ENCODE results near the gene SPATC1L.
A peak's percentile ranks its signal among the peaks of the same experiment; 100 is the strongest.

SPATC1L gene

DNA sequence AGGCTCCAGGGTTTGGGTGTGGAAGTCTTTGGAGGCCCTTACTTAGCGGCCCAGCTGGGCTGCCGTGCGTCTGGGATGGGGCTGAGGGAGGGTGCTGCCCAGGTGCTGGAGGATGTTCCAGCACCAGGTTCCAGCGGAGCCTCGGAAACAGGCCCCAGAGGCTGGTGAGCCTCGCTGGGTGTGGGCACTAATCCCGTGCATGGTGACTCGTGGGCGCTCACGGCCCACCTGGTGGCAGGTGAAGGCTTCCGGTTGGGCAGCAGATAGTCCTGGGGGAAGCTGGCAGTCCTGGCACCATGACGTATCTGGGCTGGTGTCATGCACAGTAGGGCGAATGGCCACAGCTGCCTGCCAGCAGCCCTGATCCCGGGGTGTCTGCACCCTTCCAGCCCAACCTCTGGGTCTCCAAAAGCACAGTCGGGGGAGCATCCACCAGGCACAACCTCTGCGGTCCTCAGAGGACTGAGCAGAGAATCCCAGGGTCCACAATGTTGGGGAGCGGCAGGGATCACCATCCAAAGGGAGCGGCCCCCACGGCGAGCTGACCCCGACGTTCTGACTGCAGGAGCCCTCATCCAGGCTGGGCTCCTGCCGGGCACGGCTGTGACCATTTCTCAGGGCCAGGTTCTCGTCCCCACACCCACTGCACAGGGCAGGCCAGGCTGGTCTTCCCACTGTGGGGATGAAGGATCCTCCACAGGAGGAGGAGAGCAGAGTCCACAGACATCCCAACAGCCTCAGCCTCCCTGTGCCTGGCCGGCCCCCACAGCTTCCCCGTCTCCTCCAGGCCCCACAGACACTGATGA is 54.2 kb downstream of the SPATC1L start:
- DNase-seq: no peak

DNA sequence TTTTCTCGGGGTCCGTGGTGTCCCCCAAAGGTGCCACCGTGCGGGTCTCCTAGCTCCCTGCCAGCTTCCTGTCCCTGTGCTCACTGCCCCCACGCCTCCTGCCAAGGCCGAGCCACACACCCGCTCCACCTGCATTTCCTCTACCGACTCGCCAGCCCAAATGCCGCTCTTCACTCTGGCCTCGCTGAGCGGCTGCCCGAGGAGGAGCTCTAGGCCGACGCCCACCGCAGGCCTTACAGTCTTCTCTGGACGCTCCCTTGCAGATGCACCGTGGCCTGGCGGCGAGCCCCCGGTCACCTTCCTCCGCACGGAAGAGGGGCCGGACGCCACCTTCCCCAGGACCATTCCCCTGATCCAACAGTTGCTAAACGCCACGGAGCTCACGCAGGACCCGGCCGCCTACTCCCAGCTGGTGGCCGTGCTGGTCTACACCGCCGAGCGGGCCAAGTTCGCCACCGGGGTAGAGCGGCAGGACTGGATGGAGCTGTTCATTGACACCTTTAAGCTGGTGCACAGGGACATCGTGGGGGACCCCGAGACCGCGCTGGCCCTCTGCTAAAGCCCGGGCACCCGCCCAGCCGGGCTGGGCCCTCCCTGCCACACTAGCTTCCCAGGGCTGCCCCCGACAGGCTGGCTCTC is 55.2 kb downstream of the SPATC1L start:
- no peak for DNase-seq

DNA sequence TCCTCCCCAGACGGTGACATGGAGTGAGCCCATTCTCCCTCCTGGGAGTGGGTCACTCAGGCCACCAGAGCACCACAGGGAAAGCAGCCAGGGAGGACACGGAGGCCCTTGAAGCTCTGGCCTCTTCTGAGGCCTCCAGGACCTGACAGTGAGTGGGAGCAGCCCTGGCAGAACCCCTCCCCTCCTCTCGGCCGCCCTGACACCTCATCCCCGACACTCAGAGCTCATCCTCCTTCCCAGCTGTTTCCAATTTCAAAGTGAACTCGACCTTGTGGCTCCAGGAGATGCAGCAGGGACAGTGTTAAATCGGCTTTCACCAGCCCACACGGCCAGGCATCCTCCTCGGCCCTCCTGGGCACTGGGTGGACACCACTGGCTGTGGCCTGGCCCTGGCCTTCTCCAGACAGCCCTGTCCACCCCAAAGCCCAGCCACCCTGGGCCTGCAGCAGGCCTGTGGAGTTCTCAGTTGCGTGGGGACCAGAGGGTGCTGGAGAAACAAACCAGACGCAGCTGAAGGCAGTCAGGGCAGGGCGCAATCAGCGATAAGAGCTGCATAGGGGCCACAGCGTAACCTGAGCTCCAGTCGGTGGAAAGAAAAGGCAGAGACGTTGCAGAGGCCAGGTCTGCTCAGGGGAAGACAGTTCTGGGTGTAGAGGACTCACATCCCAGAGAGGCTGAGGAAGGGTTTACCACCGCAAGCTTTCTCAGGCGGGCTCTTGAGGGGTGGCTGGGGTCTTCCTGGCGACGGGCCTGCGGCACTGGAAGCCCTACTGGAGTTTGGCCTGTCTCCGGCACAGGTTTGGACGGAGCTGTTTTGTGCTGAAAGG is 55.9 kb downstream of the SPATC1L start:
- no peak for DNase-seq

DNA sequence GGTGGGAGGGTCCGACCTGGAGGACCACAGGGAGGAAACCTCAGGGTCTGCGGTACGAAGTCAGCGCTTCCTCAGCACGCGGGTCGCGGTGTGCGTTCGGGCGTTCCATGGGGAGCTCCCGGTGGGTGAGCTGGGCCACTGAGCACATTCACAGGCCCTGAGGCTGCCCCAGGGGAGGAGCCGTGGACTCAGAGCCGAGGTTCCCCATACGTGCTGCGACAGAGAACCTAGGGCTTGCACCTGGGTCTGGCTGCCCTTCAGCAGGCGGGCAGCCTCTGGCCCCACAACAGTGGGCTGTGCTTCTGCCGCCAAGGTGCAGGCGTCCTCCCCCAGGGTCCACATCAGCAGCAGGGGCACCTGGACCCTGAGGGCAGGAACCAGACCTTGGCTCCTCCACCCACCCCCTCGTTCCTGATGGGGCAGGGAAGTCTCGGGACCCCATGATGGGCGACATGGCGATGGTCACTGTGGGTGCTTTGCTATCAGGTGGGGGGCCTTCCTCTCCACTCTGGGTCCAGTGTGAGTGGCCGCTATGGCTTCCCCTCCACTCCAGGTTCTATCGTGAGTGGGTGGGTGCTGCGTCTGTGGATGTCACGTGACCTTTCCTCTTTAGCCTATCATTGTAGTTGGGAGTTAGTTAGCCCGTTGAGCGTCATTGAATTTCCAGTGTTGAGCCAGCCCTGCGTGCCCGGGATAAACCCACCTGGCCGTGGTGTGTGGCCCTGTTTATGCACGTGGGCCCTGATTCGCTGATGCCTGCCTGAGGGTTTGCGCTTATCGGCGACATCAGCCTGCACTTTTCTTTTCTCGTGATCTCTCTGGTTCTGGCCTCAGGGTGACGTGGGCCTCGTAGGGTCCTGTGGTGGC is 56.8 kb downstream of the SPATC1L start:
- no peak for DNase-seq

DNA sequence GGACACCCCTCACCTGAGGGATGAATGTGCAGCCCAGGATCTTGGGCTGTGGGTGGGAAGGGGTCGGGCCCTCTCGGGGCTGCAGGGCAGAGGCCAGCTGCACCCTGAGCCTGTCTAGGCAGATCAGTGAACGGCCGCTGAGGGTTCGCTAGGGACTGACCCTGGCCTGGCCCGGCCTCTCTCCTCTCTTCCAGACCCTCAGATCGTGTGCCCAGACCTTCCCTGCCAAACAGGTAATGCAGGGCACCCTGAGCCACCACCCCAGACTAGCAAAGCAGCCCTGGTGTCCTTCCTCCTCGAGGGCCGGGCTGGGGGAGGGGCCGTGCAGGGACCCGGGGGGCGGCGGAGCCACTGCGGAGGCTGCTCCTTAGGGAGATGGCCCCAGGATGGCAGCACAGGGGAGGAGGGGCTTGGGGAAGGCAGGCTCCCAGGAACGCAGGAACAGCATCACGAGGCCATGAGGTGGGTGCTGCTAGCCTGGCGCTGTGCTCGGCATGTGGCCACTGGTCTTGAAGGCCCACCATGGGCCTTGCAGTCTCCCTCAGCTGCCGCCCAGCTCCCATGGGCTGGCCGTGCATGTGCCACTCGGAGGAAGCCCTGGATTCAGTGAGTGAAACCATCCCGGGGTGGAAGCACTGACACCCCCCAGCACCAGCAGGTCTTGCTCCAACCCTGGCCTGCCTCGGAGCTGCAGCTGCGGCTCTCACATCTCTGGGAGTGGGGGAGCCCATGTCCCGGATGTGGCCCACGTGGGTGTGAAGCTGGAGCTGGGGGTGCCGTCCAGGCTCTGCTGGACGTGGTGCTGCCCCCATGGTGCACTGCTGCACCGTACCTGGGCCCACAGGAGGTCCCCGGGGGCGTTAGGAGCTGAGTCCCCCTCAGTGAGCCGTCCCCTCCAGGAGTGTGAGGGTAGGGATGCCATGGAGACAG is 57.7 kb downstream of the SPATC1L start:
- DNase-seq: no peak

DNA sequence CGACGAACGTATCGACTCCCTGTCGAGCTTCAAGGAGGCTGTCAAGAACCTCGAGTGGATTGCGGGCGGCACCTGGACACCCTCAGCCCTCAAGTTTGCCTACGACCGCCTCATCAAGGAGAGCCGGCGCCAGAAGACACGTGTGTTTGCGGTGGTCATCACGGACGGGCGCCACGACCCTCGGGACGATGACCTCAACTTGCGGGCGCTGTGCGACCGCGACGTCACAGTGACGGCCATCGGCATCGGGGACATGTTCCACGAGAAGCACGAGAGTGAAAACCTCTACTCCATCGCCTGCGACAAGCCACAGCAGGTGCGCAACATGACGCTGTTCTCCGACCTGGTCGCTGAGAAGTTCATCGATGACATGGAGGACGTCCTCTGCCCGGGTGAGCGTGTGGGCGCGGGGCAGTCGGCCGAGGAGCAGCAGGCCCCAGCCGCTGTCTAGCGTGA is 58.4 kb downstream of the SPATC1L start:
- no peak for DNase-seq

DNA sequence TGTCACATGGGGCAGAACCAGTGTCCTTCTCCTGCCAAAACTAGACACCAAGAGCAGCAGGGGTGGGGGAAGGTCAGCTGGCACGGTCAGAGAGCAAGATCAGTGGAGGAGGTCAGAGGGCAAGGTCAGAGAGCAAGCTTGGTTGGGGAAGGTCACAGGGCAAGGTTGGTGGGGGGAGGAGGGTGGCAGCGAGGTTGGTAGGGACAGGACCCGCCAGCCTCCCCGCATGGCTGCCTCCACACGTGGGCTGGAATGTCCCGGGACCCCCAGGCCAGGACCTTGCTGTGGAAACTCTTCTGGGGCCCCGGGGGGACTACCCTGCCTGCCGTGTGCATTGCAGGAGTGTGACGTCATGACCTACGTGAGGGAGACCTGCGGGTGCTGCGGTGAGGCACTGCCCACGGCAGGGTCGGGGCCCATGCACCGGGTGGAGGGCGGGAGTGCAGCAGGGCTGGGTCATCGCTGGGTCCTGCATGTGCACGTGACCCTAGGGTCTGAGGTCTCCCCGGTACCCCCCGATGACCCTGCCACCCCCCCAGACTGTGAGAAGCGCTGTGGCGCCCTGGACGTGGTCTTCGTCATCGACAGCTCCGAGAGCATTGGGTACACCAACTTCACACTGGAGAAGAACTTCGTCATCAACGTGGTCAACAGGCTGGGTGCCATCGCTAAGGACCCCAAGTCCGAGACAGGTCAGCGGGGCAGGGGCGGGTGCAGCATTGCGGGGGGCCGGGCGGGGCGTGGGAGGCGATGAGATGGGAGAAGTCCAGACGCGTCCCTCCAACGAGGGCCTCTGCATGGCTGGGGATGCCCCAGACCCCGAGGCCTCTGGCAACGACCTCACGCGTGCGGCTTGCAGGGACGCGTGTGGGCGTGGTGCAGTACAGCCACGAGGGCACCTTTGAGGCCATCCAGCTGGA is 59.1 kb downstream of the SPATC1L start:
- no peak for DNase-seq

DNA sequence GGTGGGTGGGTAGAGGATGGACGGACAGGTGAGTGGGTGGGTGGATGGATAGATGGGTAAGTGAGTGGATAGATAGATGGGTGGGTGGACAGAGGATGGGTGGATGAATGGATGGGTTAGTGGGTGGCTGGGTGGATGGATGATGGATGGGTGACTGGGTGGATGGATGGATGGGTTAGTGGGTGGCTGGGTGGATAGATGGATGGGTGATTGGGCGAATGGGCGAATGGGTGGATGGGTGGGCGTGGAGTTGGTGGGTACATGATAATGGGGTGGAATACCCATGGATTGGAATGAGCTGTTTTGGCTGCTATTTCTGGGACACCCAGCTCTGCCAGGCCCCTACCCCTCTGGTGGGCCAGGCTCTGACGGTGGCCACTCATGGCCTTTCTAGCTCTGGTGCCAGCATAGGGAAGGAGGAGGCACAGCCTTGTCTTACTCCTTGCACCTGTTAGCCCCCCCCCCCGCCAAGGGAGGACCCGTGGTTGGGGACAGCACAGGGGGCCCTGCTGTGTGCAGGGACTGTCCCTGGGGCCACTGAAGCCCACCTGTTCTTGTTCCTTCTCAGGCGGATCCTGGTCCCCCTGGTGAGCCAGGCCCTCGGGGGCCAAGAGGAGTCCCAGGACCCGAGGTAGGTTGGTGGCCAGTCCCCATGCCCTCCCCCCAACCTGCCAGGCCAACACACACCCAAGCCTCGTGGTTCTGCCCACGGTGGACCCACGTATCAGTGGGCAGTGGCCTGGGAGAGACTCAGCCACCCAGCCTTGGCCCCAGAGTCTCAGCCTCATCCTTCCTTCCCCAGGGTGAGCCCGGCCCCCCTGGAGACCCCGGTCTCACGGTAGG is 60.0 kb downstream of the SPATC1L start:
- no peak for DNase-seq

DNA sequence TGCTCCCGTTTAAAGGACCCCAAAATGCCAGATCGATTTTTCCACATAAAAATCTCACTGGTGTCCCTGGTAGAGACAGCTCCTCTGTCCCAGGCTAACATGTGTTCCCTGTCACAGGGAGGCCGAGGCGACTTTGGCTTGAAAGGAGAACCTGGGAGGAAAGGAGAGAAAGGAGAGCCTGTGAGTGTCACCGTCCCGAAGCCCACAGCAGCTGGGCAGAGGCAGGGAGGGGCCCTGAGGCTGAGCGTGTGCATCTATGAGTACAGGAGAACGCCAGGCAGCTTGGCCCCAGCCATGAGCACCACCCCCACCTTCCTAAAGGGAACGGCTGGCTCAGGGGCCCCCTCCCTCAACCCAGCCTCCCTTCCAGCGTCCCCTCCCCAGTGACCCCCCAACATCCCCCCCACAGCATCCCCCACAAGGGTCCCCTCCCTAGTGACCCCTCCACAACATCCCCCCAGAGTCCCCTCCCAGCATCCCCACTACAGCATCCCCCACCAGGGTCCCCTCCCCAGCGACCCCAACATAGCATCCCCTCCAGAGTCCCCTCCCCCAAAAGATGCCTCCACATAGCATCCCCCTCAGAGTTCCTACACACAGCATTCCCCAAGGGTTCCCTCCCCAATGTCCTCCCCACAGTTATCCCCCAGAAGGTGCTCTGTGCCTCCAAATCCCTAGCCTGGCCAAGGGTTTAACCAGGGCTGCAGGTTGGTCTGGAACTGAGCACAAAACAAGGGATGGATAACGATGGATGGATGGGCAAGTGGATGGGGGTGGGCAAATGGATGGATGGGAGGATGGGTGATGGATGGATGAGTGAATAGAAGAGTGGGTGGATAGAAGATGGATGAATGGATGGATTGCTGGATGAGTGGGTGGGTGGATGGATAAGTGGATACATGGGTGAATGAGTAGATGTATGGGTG is 61.2 kb downstream of the SPATC1L start:
- no peak for DNase-seq

DNA sequence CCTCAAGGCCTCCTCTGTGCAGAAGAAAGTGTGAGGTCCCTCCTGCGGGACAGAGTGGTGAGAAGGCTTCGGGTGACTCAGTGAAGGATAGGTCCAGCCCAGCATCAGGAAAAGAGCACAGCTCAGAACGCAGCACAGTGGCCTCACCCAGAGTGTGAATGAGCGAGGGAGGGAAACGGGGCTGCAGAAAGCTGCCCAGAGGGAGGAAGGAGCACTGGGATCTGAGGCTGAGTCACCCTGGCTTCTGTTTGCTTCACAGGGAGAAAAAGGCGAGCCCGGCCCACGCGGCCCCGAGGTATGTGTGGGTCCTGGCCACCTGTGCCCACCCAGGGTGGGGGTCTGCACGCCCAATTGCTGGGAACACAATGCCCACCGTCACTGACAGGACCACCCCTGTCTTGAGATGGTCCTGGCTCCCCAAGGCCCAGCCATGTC is 62.0 kb downstream of the SPATC1L start:
- DNase-seq: peak; percentile 68

DNA sequence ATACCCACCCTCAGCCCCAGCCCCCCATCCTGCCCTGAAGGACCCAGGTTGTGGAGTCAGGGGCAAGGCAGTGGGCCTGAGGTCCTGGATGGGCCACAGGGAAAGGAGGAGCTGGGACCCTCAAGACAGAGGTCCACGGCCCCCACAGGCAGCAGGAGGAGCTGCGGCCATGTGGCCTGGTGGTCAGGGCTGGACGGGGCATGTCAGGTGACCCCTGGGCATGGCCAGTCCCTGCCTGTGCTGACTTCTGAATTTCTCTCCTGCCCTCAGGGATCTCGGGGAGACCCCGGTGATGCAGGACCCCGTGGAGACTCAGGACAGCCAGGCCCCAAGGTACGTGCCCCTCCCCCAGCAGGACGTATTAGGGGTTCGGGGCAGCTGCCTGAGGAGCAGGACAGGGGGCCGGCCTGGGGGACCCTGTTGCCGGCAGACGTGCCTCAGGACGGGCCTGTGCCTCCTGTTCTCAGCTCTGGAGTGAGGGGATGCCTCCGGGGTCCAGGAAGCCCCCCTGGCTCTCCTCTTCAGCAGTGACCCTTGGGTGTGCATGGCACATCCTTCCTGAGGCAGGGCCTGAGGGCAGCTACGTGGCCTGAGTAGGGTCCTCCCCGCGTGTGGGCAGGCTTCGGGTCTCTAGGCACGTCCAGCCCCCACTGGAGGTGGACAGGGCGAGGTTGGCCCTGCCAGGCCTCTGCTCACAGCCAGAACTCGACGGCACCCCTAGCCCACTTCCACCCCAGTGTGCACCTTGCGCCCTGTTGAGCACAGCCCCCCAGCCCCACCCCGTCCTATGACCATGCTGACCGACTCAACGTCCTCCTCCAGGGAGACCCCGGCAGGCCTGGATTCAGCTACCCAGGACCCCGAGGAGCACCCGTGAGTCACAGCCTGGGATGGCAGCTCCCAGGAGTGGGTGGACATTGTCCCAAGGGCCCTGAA is 62.7 kb downstream of the SPATC1L start:
- no peak for DNase-seq

DNA sequence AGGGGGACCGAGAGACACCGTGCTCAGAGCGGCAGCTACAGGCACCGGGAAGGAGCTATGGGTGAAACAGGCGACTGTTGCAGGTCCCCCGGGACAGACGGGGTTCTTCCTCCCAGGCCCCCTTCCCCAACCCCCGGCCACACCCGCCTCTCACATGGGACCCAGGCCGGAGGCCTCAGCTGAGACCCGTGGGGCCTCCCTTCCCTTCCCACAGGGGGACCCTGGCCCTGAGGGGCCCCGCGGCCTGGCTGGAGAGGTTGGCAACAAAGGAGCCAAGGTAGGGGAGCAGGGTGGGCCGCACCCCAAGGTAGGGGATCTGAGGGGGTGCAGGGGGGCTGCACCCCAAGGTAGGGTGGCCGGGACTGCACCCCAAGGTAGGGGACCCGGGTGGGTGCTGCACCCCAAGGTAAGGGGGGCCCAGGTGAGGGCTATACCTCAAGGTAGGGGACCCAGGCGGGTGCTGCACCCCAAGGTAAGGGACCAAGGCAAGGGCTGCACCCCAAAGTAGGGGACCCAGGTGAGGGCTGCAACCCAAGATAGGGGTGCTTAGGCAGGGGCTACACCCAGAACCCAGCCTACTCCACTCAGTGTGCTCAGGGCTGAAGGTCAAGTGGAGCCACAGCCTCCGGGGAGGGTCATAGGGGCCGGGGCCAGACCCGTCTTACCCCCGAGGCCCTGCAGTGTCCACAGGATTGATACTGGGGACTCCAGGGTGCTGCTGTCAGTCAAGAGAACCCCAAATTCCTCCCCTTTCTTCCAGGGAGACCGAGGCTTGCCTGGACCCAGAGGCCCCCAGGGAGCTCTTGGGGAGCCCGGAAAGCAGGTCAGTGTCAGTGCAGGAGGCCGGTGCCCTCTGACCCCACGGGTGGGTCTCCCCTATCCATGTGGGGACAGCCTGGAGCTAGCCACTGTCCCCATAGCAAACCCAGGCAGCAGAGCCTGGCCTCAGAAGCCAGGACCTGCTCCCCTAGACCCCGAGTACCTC is 63.7 kb downstream of the SPATC1L start:
- no peak for DNase-seq

DNA sequence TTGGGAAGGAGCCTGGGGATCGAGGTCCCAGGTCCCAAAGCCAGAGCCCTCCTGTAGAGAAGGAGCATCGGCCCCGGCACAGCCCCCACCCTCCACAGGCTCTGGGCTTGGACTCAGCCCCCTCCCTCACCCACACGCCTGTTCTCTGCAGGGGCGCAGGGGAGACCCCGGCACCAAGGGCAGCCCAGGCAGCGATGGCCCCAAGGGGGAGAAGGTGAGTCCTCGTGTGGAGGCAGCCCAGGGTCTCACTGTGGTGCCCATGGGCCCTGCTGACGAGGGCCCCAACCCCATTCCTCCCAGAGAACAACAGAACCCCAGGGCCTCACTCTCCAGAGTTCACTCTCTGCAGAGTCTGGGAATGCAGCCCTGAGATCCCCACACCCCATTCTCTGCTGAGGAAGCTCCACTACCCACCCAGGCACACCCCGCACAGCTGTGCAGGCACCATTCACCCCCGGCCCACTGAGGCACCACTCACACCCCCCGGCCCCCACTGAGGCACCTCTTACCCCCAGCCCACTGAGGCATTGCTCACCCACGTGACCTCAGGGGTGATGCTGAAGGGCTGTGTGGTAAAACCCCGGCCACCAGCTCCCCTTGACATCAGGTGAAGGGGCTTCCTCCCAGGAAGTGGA is 64.5 kb downstream of the SPATC1L start:
- no peak for DNase-seq

DNA sequence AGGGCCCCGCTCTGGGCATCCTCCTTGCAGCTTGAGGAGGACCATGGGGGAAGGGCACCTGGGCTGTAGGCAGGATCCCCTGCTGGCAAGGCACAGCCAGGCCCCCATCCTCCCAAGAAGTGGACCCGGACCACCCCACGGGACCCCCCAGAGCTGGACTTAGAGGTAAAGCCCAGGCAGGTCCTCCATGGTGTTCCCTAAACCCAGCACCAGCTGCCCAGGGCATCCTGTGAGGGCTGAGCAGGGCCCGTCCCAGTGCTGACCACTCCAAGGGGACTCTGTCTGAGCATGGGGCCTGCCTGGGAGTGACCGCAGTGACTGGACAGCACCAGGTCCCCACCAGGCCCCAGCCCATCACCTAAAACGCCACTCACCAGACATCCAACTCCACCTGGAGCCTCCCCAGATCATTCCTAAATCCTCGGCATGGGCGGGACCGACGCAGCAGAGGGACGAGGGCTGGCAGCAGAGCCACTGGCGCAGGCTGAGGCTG is 65.1 kb downstream of the SPATC1L start:
- DNase-seq: no peak
